ENCODE results near the gene ZNF212.

- no peak for TF ChIP-seq CTCF (IDR thresholded peaks at IDR 0.05)
- no peak for TF ChIP-seq EP300 (IDR thresholded peaks at IDR 0.05)
- no peak for TF ChIP-seq POLR2AphosphoS5 (IDR thresholded peaks at IDR 0.05)
- no peak for TF ChIP-seq POLR2A (IDR thresholded peaks at IDR 0.05; ENCODE audit: low read depth)
Observed at GRCh38 chr7:149210551-149210950, 28.9 kb upstream of the ZNF212 start.
